ENCODE data around the gene GCSH. TPM values are rescaled to one million over a fixed set of nuclear protein-coding genes. Genes with fewer than 3 reads are reported as not detected.
A peak's percentile ranks its signal among the peaks of the same experiment; 100 is the strongest.

The GCSH gene
- total and polyA plus RNA-seq, 7 donors, result 29.1 to 51.5 (median 41.4) TPM

DNA sequence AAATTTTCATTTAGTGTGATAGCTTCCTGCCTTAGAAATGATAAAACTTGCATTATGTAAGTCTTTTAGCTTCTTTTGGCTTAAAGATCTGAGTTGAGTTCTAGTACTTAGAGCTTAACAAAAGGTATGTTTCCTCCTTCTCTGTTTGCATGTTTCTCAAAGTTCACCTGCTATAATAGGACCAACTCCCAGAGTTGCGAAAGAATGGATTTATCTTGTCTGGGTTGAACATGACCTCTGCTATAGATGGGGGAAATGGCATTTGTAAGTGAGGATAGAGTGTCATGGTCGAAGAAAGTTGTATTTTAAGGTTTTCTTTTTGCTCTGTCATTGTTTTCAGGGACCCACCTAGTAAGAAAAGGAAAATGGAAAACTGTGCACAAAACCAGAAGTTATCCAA is 53.4 kb downstream of the GCSH start:
- Histone ChIP-seq H3K36me3 (ENCODE audit: insufficient read depth in 1 of 2, low read depth in 1 of 2) (peaks cover 11 to 64% of the 10 kb centered on the region in 2 donors), H3K4me3 (no peak overlapping the region), H3K27ac (no peak overlapping the region), H3K27me3 (ENCODE audit: insufficient read depth in 3 of 3, low read length in 2 of 3) (no peaks in the 10 kb centered on the region), H3K9me3 (no peaks in the 10 kb centered on the region), H3K4me1 (peaks cover 4% of the 10 kb centered on the region)
- ATAC-seq, result no peak
- intact Hi-C loops (cut with DNase I), result no loop called here
- TF ChIP-seq, protein P1, sequence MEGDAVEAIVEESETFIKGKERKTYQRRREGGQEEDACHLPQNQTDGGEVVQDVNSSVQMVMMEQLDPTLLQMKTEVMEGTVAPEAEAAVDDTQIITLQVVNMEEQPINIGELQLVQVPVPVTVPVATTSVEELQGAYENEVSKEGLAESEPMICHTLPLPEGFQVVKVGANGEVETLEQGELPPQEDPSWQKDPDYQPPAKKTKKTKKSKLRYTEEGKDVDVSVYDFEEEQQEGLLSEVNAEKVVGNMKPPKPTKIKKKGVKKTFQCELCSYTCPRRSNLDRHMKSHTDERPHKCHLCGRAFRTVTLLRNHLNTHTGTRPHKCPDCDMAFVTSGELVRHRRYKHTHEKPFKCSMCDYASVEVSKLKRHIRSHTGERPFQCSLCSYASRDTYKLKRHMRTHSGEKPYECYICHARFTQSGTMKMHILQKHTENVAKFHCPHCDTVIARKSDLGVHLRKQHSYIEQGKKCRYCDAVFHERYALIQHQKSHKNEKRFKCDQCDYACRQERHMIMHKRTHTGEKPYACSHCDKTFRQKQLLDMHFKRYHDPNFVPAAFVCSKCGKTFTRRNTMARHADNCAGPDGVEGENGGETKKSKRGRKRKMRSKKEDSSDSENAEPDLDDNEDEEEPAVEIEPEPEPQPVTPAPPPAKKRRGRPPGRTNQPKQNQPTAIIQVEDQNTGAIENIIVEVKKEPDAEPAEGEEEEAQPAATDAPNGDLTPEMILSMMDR (IDR thresholded peaks at IDR 0.05), result no peak
- DNase-seq, result no peak
- 96 to 98% (median 97%) methylated on average over 2 of the region's 2 CpGs for WGBS, 3 donors

DNA sequence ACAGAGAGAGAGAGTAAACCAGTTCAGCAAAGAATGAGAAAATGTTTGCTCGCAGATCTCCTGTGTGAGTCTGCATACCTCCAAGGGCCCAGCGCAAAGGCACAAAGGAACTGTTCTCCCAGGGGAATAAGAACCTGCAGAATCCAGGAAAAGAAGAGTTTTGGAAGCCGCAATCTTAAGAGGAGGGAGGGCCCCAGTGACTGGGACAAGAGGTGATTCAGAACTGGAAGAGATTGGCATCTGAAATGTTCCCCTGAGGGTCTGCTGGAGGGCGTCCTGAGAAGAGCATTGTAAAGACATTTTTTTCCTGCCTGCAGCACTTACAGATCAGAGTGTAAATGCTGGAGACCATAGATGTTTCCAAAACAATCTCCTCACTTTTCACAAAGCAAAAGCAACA is 54.5 kb downstream of the GCSH start:
- no peak overlapping the region for H3K4me3 ChIP-seq
- peaks cover 11 to 73% of the 10 kb centered on the region in 2 donors for H3K36me3 ChIP-seq (ENCODE audit: insufficient read depth in 1 of 2, low read depth in 1 of 2)
- TF ChIP-seq, protein P1 (IDR thresholded peaks at IDR 0.05), result no peak
- 83 to 87% (median 86%) methylated on average over 4 of the region's 4 CpGs for WGBS, 3 donors
- intact Hi-C loops (cut with DNase I), result no loop called here
- no peaks in the 10 kb centered on the region for H3K27me3 ChIP-seq (ENCODE audit: insufficient read depth in 3 of 3, low read length in 2 of 3)
- DNase-seq (no peak), ATAC-seq (no peak)
- no peaks in the 10 kb centered on the region for H3K9me3 ChIP-seq
- no peak overlapping the region for H3K27ac ChIP-seq
- peaks cover 16% of the 10 kb centered on the region for H3K4me1 ChIP-seq

DNA sequence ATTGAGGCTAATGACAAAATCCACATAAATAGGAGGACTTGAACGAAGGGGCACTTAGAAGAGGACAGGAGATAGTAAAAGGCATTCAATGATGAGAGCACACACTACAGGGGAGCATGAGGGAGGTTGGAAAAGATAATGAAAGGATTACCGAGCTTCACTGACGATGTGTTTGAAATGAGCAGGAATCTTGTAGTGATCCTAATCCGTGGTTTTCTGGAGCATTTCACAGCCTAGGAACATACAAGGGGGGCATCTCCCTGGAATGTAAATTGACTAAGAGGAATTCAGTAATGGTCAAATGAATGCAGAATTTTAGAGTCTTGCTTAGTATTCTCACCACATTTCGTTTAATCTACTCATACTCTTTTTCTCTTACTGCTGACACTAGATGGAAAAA is 55.4 kb downstream of the GCSH start:
- intact Hi-C loops (cut with DNase I), result no loop called here

DNA sequence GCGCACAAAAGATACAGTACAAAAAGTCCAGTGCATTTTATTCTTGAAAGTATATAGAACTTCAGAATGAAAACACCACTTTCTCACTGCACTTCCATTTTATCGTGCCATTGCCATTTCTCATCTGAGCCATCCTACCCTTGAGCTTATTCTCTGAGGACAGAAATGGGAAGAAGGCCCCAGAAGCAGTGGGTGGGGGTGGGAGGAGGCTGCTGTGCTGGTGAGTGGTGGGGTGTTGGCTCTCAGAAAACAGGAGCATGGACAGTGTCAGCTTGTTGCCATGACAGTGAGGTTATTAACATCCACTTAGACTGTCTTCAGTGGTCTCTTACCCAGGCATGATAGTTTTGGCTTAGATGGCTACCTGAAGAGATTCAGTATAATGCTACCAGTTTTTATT is 56.1 kb downstream of the GCSH start:
- TF ChIP-seq, protein P1 (IDR thresholded peaks at IDR 0.05), result no peak
- DNase-seq, result no peak
- Histone ChIP-seq H3K9me3 (no peaks in the 10 kb centered on the region), H3K4me1 (peaks cover 19% of the 10 kb centered on the region), H3K36me3 (ENCODE audit: insufficient read depth in 1 of 2, low read depth in 1 of 2) (peaks cover 11 to 63% of the 10 kb centered on the region in 2 donors), H3K27me3 (ENCODE audit: insufficient read depth in 3 of 3, low read length in 2 of 3) (no peaks in the 10 kb centered on the region), H3K4me3 (no peak overlapping the region), H3K27ac (no peak overlapping the region)
- no peak for ATAC-seq
- intact Hi-C loops (cut with DNase I), result no loop called here
- WGBS, 3 donors, result 89 to 97% (median 91%) methylated on average over 2 of the region's 2 CpGs

More for the DNA sequence above, 55.4 kb downstream of the GCSH start:
- TF ChIP-seq, protein P1 (IDR thresholded peaks at IDR 0.05), result no peak
- Histone ChIP-seq H3K4me1 (peaks cover 19% of the 10 kb centered on the region), H3K9me3 (no peaks in the 10 kb centered on the region), H3K36me3 (ENCODE audit: insufficient read depth in 1 of 2, low read depth in 1 of 2) (peaks cover 11 to 70% of the 10 kb centered on the region in 2 donors), H3K4me3 (no peak overlapping the region), H3K27ac (no peak overlapping the region), H3K27me3 (ENCODE audit: insufficient read depth in 3 of 3, low read length in 2 of 3) (no peaks in the 10 kb centered on the region)
- DNase-seq (no peak), ATAC-seq (no peak)
- 87 to 90% (median 90%) methylated on average over 5 of the region's 5 CpGs for WGBS, 3 donors

DNA sequence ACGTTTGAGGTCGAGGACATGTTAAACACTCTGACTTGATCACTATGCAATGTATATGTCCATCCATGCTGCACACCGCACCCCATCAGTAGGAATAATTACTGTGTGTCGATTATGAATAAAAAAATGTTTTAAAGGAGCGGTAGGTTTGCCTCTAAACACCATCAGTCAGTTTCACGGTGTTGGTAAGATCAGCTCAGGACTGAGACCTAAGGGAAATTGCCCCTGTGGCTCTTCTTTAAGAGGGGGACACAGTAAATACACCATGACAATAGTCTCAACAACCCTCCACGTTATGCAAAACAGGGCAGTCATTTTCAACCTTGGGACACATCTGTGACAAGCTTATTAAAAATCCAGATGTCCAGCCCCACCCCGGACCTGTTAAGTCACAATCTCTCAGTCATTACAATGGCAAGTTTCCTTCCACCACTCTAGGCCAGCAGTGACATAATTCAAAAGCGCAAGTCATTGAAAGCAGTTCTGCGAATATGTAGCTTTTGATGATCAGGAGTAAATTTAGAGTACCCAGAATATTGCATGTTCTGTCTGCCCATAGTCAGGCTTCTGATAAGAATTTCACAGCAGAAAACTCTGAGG is 59.3 kb downstream of the GCSH start:
- ATAC-seq (peak in 1 of 4 donors; percentile 46), DNase-seq (no peak)
- 19 to 21% (median 19%) methylated on average over 10 of the region's 10 CpGs for WGBS, 3 donors
- TF ChIP-seq, protein P1 (IDR thresholded peaks at IDR 0.05), result no peak
- Histone ChIP-seq H3K27me3 (ENCODE audit: insufficient read depth in 3 of 3, low read length in 2 of 3) (no peaks in the 10 kb centered on the region), H3K36me3 (ENCODE audit: insufficient read depth in 1 of 2, low read depth in 1 of 2) (peaks cover 0 to 30% of the 10 kb centered on the region in 2 donors), H3K27ac (peak overlapping the region; percentile 80), H3K4me1 (peaks cover 19% of the 10 kb centered on the region), H3K4me3 (peak overlapping the region; percentile 92), H3K9me3 (no peaks in the 10 kb centered on the region)
- intact Hi-C loops (cut with DNase I), result loop anchor here (5.0 to 10.0 kb wide), 4 partner anchors 40 to 698 kb away; partner anchors contain the start of genes C16orf46 (in 2 of the 2) and GCSH (in 1 of the 2)
